Cardiac septum (tissue), 1 donor: ENCODE data around the gene ADD2. TPM values are rescaled to one million over a fixed set of nuclear protein-coding genes. Genes with fewer than 3 reads are reported as not detected.
"Not testable (repeated sequence)": the region's sequence is repeated elsewhere in the genome, so short reads cannot be mapped to it uniquely, and the experiment has no call there.

Source experiments
- DNase-seq: peaks from one replicate; pipeline ENCODE4 v3.0.0-alpha.2; 2020; ENCODE audit warnings: low spot score
- intact Hi-C: fragments of 100-400 bp; cut with DNase I; formaldehyde crosslinking; loops from one replicate; pipeline ENCODE4 v1.14.0; 2022
- total RNA-seq: library from RNA; stranded (reverse); fragmentation: NEBNext Ultra II Directional; extraction: Animal tissue kit (Norgen Biotek cat#: 25700); gene quantifications from one replicate; pipeline ENCODE4 v1.2.1, GENCODE V29; 2021
- donor health status: DM: no; HTN: no; CAD: no.

ADD2 gene
- total RNA-seq, 1 donor from 2014 or later = 1.6 TPM

- DNase-seq = no peak
- intact Hi-C loops = loop anchor here (5.0 kb wide), 1 partner anchor 130 kb away; no protein-coding TSS in a partner anchor
These were observed 110.8 kb downstream of the ADD2 start for GRCh38 chr2:70657246-70657645.

- no peak for DNase-seq
- intact Hi-C loops = loop anchor here (5.0 kb wide), 1 partner anchor 131 kb away; no protein-coding TSS in a partner anchor
These were observed 111.5 kb downstream of the ADD2 start for GRCh38 chr2:70656421-70657010.

- DNase-seq = no peak
- intact Hi-C loops = loop anchor here (5.0 kb wide), 1 partner anchor 132 kb away; no protein-coding TSS in a partner anchor
These were observed 112.2 kb downstream of the ADD2 start for GRCh38 chr2:70655786-70656185.

- DNase-seq = not testable (repeated sequence)
- intact Hi-C loops = loop anchor here (5.0 kb wide), 1 partner anchor 132 kb away; no protein-coding TSS in a partner anchor
These were observed 112.8 kb downstream of the ADD2 start for GRCh38 chr2:70655211-70655610.

GRCh38 chr2:70651727-70652126 lies 116.3 kb downstream of the ADD2 start:
- intact Hi-C loops = no loop called here
- DNase-seq = no peak

- DNase-seq = no peak
- intact Hi-C loops = no loop called here
These were observed 117.0 kb downstream of the ADD2 start for GRCh38 chr2:70651014-70651413.

GRCh38 chr2:70648961-70649360 lies 119.0 kb downstream of the ADD2 start:
- intact Hi-C loops = loop anchor here (2.0 kb wide), 1 partner anchor 308 kb away; no protein-coding TSS in a partner anchor
- DNase-seq = no peak

GRCh38 chr2:70647873-70648481 lies 120.0 kb downstream of the ADD2 start:
- intact Hi-C loops = loop anchor here (2.0 kb wide), 1 partner anchor 307 kb away; no protein-coding TSS in a partner anchor
- DNase-seq = no peak

- intact Hi-C loops = no loop called here
- no peak for DNase-seq
These were observed 121.6 kb downstream of the ADD2 start for GRCh38 chr2:70646420-70646818.

- intact Hi-C loops = no loop called here
- DNase-seq = no peak
These were observed 122.1 kb downstream of the ADD2 start for GRCh38 chr2:70645733-70646419.

- DNase-seq = no peak
- intact Hi-C loops = no loop called here
These were observed 124.3 kb downstream of the ADD2 start for GRCh38 chr2:70643715-70644114.

GRCh38 chr2:70641263-70641784 lies 126.7 kb downstream of the ADD2 start:
- intact Hi-C loops = no loop called here
- no peak for DNase-seq

- intact Hi-C loops = no loop called here
- no peak for DNase-seq
These were observed 128.1 kb downstream of the ADD2 start for GRCh38 chr2:70639841-70640436.

- intact Hi-C loops = no loop called here
- no peak for DNase-seq
These were observed 129.4 kb downstream of the ADD2 start for GRCh38 chr2:70638561-70638960.

GRCh38 chr2:70633508-70633907 lies 134.5 kb downstream of the ADD2 start:
- intact Hi-C loops = no loop called here

GRCh38 chr2:70632966-70633365 lies 135.0 kb downstream of the ADD2 start:
- DNase-seq = no peak

More at GRCh38 chr2:70633508-70633907, 134.5 kb downstream of the ADD2 start:
- DNase-seq = no peak

GRCh38 chr2:70632388-70632787 lies 135.6 kb downstream of the ADD2 start:
- no peak for DNase-seq
- intact Hi-C loops = no loop called here

More at GRCh38 chr2:70632966-70633365, 135.0 kb downstream of the ADD2 start:
- intact Hi-C loops = no loop called here

- DNase-seq = no peak
- intact Hi-C loops = no loop called here
These were observed 137.2 kb downstream of the ADD2 start for GRCh38 chr2:70630761-70631160.

GRCh38 chr2:70627211-70627898 lies 140.6 kb downstream of the ADD2 start:
- intact Hi-C loops = no loop called here
- no peak for DNase-seq
